ENCODE measurements around the gene MFN2.
A peak's percentile ranks its signal among the peaks of the same experiment; 100 is the strongest.

Gene MFN2

GRCh38 chr1:12053752-12054548 is 73.7 kb downstream of the MFN2 start:
- Mint-ChIP-seq H3K4me1 (ENCODE audit: low read depth) (peaks cover 64% of the 10 kb centered on the region), H3K4me3 (no peak overlapping the region), H3K36me3 (ENCODE audit: low read depth) (no peaks in the 10 kb centered on the region), H3K9me3 (no peaks in the 10 kb centered on the region), H3K27ac (no peak overlapping the region), H3K27me3 (no peaks in the 10 kb centered on the region)

DNA sequence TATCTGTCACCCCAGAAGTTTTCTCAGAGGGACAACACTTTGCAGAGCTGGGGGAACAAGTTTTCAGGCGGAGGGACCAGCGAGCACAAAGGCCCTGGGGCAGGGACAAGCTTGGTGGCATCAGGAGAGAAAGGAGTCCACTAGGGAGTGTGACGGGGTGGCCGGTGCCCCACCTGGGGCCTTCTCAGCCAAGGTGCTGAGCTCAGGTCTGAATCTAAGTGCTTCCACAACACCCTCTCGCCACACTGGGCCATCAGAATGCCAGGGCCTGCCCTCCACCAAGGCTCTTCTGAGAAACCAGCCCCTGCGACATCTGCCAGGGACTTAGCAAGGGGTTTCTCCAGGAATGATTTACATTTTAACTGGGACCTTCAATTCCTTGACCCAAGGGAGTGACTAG is 75.0 kb downstream of the MFN2 start:
- H3K4me3 Mint-ChIP-seq = no peak overlapping the region
- no peaks in the 10 kb centered on the region for H3K36me3 Mint-ChIP-seq (ENCODE audit: low read depth)
- H3K4me1 Mint-ChIP-seq (ENCODE audit: low read depth) = peaks cover 77% of the 10 kb centered on the region
- H3K27me3 Mint-ChIP-seq = peaks cover 5% of the 10 kb centered on the region
- H3K9me3 Mint-ChIP-seq = no peaks in the 10 kb centered on the region
- H3K27ac Mint-ChIP-seq = no peak overlapping the region

DNA sequence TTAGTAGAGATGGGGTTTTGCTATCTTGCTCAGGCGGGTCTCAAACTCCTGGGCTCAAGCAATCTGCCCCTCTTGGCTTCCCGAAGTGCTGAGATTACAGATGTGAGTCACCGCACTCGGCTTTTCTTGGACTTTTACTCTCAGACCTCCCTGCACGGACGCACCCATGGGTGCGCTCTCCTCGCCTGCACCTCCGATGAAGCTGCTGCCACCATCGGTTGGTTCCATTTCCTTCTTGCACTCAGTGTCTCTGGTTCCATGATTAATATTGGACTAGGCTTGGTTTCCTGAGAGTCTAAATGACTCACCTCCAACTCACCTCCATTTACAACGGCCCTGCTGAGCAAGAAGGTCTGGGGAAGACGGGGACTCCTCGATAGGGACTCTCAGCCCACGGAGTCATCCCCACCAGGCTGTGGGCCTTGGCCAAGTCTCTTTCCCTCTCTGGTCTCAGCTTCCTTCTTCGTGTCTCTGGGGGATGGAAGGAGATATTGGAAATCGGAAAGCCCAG is 76.1 kb downstream of the MFN2 start:
- Mint-ChIP-seq H3K27ac (no peak overlapping the region), H3K27me3 (peaks cover 9% of the 10 kb centered on the region), H3K9me3 (no peaks in the 10 kb centered on the region), H3K36me3 (ENCODE audit: low read depth) (no peaks in the 10 kb centered on the region), H3K4me1 (ENCODE audit: low read depth) (peaks cover 77% of the 10 kb centered on the region), H3K4me3 (no peak overlapping the region)

- Mint-ChIP-seq H3K9me3 (no peaks in the 10 kb centered on the region), H3K27ac (peak overlapping the region; percentile 78), H3K4me3 (no peak overlapping the region), H3K36me3 (ENCODE audit: low read depth) (no peaks in the 10 kb centered on the region), H3K4me1 (ENCODE audit: low read depth) (peaks cover 67% of the 10 kb centered on the region), H3K27me3 (peaks cover 16% of the 10 kb centered on the region)
Measured at GRCh38 chr1:12057382-12057781, 77.1 kb downstream of the MFN2 start.

- Mint-ChIP-seq H3K4me1 (ENCODE audit: low read depth) (peaks cover 65% of the 10 kb centered on the region), H3K27ac (no peak overlapping the region), H3K4me3 (no peak overlapping the region), H3K36me3 (ENCODE audit: low read depth) (no peaks in the 10 kb centered on the region), H3K27me3 (peaks cover 21% of the 10 kb centered on the region), H3K9me3 (no peaks in the 10 kb centered on the region)
Measured at GRCh38 chr1:12057940-12058687, 77.9 kb downstream of the MFN2 start.

- Mint-ChIP-seq H3K36me3 (ENCODE audit: low read depth) (no peaks in the 10 kb centered on the region), H3K4me3 (peak overlapping the region; percentile 43)
Measured at GRCh38 chr1:12059226-12059625, 79.0 kb downstream of the MFN2 start.

DNA sequence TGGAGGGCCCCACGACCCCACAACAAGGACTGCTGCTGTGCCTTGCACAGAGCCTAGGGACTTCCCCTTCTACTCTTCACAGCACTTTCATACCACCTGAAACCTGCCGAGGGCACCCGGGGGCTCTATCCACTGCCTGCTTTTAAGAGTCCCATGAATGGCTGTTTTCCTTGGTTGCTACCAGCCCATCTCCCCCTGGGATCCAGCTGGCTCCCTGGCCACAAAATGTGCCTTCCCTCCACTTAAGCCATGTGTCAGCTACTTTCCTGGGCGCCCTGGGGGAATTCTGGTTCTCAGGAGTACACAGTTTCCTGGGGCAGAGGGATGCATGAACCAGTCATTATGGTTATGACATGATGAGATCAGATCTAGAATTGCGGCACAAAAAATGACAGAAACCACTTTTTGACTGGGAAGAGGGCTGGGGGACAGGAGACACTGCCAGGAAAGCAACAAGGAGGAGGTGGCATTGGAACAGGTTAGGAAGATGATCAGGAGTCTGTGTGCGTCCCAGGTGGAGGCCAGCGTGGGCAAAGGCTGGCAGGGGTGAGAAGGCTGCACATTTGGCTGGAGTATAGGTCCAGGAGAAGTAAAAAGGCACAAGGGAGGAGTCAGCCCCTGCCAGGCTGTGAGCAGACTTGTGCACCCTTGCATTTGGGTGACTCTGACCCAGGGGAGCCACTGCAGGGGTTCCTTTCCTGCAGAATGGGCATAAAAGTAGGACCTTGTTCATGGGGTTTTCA is 79.6 kb downstream of the MFN2 start:
- Mint-ChIP-seq H3K27ac (peak overlapping the region; percentile 59), H3K4me1 (ENCODE audit: low read depth) (peaks cover 65% of the 10 kb centered on the region), H3K36me3 (ENCODE audit: low read depth) (no peaks in the 10 kb centered on the region), H3K4me3 (peak overlapping the region; percentile 43), H3K9me3 (no peaks in the 10 kb centered on the region), H3K27me3 (peaks cover 36% of the 10 kb centered on the region)

More at GRCh38 chr1:12059226-12059625, 79.0 kb downstream of the MFN2 start:
- Mint-ChIP-seq H3K4me1 (ENCODE audit: low read depth) (peaks cover 67% of the 10 kb centered on the region), H3K27me3 (peaks cover 30% of the 10 kb centered on the region), H3K9me3 (no peaks in the 10 kb centered on the region), H3K27ac (peak overlapping the region; percentile 59)

DNA sequence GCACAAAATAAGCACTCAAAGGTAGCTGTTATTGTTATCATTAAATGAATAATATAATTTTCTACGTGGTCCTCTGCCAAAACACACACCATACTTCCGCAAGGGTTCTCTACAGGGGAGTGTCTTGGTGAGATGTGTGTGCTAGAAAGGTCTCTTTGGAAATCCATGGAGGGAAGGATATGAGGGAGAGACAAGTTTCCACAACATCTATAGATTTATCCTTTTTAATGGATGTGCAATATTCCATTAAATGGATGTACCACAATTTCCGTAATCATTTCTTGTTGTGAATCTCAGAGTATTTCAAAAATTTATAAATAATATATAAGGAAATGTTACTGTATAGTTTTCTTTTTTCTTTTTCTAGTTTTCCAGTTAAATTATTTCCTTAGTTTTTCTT is 80.3 kb downstream of the MFN2 start:
- Mint-ChIP-seq H3K27me3 (peaks cover 37% of the 10 kb centered on the region), H3K4me3 (no peak overlapping the region), H3K27ac (no peak overlapping the region), H3K36me3 (ENCODE audit: low read depth) (no peaks in the 10 kb centered on the region), H3K4me1 (ENCODE audit: low read depth) (peaks cover 64% of the 10 kb centered on the region), H3K9me3 (no peaks in the 10 kb centered on the region)
